Measurements from ENCODE around the gene SATB2.

Gene SATB2

GRCh38 chr2:199457147-199458008, at the start of gene SATB2 (continued):
- TF ChIP-seq ZBTB26 (tag by site-specific recombination; optimal IDR thresholded peaks at IDR 0.05) (peak; percentile 83), ZNF791 (tag by site-specific recombination; IDR thresholded peaks at IDR 0.05) (no peak), ZNF521 (tag by site-specific recombination; IDR thresholded peaks at IDR 0.05) (no peak), ZNF350 (tag by site-specific recombination; IDR thresholded peaks at IDR 0.05) (no peak), ZNF692 (tag by site-specific recombination; IDR thresholded peaks at IDR 0.05) (peak; percentile 25; the same call in 1 of the 2 replicates), MZF1 (tag by site-specific recombination; IDR thresholded peaks at IDR 0.05; ENCODE audit: borderline replicate concordance) (no peak), KLF9 (tag by site-specific recombination; IDR thresholded peaks at IDR 0.05; ENCODE audit: low read depth) (no peak), ZNF221 (tag by site-specific recombination; IDR thresholded peaks at IDR 0.05; ENCODE audit: borderline replicate concordance) (no peak), ZNF23 (tag by site-specific recombination; IDR thresholded peaks at IDR 0.05; ENCODE audit: borderline replicate concordance) (no peak), ZNF600 (tag by site-specific recombination; IDR thresholded peaks at IDR 0.05) (peak; percentile 67; the same call in 1 of the 2 replicates), ATF2 (tag by site-specific recombination; IDR thresholded peaks at IDR 0.05; ENCODE audit: low read depth) (no peak), ZNF19 (tag by site-specific recombination; IDR thresholded peaks at IDR 0.05; ENCODE audit: low read depth) (no peak), ZNF544 (tag by site-specific recombination; IDR thresholded peaks at IDR 0.05) (no peak), ZNF777 (tag by site-specific recombination; IDR thresholded peaks at IDR 0.05; ENCODE audit: borderline replicate concordance) (no peak), IKZF3 (tag by site-specific recombination; IDR thresholded peaks at IDR 0.05) (no peak), ZNF416 (tag by site-specific recombination; IDR thresholded peaks at IDR 0.05) (no peak), ZNF335 (tag by site-specific recombination; conservative IDR thresholded peaks at IDR 0.05) (peak; percentile 59; the same call in 1 of the 2 replicates), ZNF398 (tag by site-specific recombination; IDR thresholded peaks at IDR 0.05) (peak; percentile 78), ZNF112 (tag by site-specific recombination; IDR thresholded peaks at IDR 0.05) (no peak), ZBTB6 (tag by site-specific recombination; IDR thresholded peaks at IDR 0.05) (no peak), ZNF792 (tag by site-specific recombination; IDR thresholded peaks at IDR 0.05) (no peak), ZNF274 (IDR thresholded peaks at IDR 0.05; ENCODE audit: low read length) (no peak), ZNF274 (tag by site-specific recombination; IDR thresholded peaks at IDR 0.05; ENCODE audit: borderline replicate concordance) (no peak), SETDB1 (IDR thresholded peaks at IDR 0.05; ENCODE audit: insufficient read length, low read length) (no peak), ZNF701 (tag by site-specific recombination; IDR thresholded peaks at IDR 0.05) (no peak), ZNF660 (tag by site-specific recombination; IDR thresholded peaks at IDR 0.05) (0 out of 2 replicates have a peak, but pooled peaks have one; percentile 40), ZSCAN4 (tag by site-specific recombination; IDR thresholded peaks at IDR 0.05) (no peak), ZNF530 (tag by site-specific recombination; IDR thresholded peaks at IDR 0.05; ENCODE audit: low read depth) (no peak), ZNF366 (tag by site-specific recombination; conservative IDR thresholded peaks at IDR 0.05) (peak; percentile 76; the same call in 1 of the 2 replicates), ZSCAN16 (tag by site-specific recombination; IDR thresholded peaks at IDR 0.05) (no peak)

Data from HEK293 (cell line).